ENCODE results near the gene MKLN1. TPM values are rescaled to one million over a fixed set of nuclear protein-coding genes. Genes with fewer than 3 reads are reported as not detected.

The MKLN1 gene
- polyA plus RNA-seq, 1 of the 3 experiments (the other 2 are of a cell fraction), result 11.0 TPM

GRCh38 chr7:131292141-131292905, 35.4 kb upstream of the MKLN1 start:
- Histone ChIP-seq H3K9me3 (no peaks in the 10 kb centered on the region), H3K9ac (no peak overlapping the region), H3K9me2 (no peaks in the 10 kb centered on the region), H4K20me1 (ENCODE audit: insufficient read depth) (no peaks in the 10 kb centered on the region), H3K4me3 (ENCODE audit: low read depth in 2 of 2, low read length in 1 of 2) (no peak overlapping the region), H3K4me2 (no peak overlapping the region), H3F3A (replicated peaks; ENCODE audit: insufficient read depth) (no peaks in the 10 kb centered on the region), H3K27me3 (ENCODE audit: insufficient read depth) (no peaks in the 10 kb centered on the region), H3K27ac (ENCODE audit: low read depth in 2 of 2, low read length in 1 of 2) (no peak overlapping the region), H3K79me2 (ENCODE audit: insufficient read depth) (no peaks in the 10 kb centered on the region), H2AFZ (ENCODE audit: low read depth) (no peak overlapping the region), H3K4me1 (ENCODE audit: control insufficient read depth in 1 of 2, insufficient read depth in 2 of 2, low read depth in 1 of 2, low read length in 1 of 2) (peaks cover 0 to 6% of the 10 kb centered on the region in 2 experiments; a peak in 1 of 4 replicates), H3K36me3 (replicated peaks in 1 of 2; ENCODE audit: control insufficient read depth in 1 of 2, insufficient read depth in 2 of 2, low read length in 1 of 2) (no peaks in the 10 kb centered on the region)
- 77% methylated on average over 4 of the region's 4 CpGs for WGBS (ENCODE audit: low lambda C conversion rate)
- ChIA-PET POLR2A (interaction anchor here (1.0 kb wide), 1 partner anchor 161 kb away, joined by 3 read pairs; no protein-coding TSS in a partner anchor), CTCF (interaction anchor here (1.2 to 1.7 kb wide), 4 partner anchors 10 to 310 kb away, joined by 3 to 6 read pairs (median 4); no protein-coding TSS in a partner anchor)
- no peak for DNase-seq
- TF ChIP-seq REST (IDR thresholded peaks at IDR 0.05; ENCODE audit: low read depth, low read length), result no peak
- TF ChIP-seq IRF3 (IDR thresholded peaks at IDR 0.05; ENCODE audit: low read depth, low read length), result no peak
- no peak for TF ChIP-seq RXRA (IDR thresholded peaks at IDR 0.05; ENCODE audit: borderline replicate concordance, low read depth)
- no peak for TF ChIP-seq TCF12 (IDR thresholded peaks at IDR 0.05)
- TF ChIP-seq TAF1 (IDR thresholded peaks at IDR 0.05; ENCODE audit: borderline replicate concordance, low read depth, low read length), result no peak
- TF ChIP-seq MXI1 (IDR thresholded peaks at IDR 0.05; ENCODE audit: low read depth, low read length), result no peak
- no peak for TF ChIP-seq ELF1 (IDR thresholded peaks at IDR 0.05)
- TF ChIP-seq FOSL2 (IDR thresholded peaks at IDR 0.05; ENCODE audit: borderline replicate concordance, low read depth), result no peak

GRCh38 chr7:131293018-131293417, 34.7 kb upstream of the MKLN1 start:
- peaks cover 0 to 6% of the 10 kb centered on the region in 2 experiments; a peak in 1 of 4 replicates for H3K4me1 ChIP-seq (ENCODE audit: control insufficient read depth in 1 of 2, insufficient read depth in 2 of 2, low read depth in 1 of 2, low read length in 1 of 2)
- ChIA-PET POLR2A (no interaction called here), CTCF (interaction anchor here (1.2 to 1.7 kb wide), 3 partner anchors 224 to 311 kb away, joined by 3 to 6 read pairs (median 5); no protein-coding TSS in a partner anchor)
- no peaks in the 10 kb centered on the region for H3K79me2 ChIP-seq (ENCODE audit: insufficient read depth)
- H3K9me2 ChIP-seq, result no peaks in the 10 kb centered on the region
- H3K4me2 ChIP-seq, result no peak overlapping the region
- H3K4me3 ChIP-seq (ENCODE audit: low read depth in 2 of 2, low read length in 1 of 2), result no peak overlapping the region
- TF ChIP-seq USF1 (IDR thresholded peaks at IDR 0.05; ENCODE audit: borderline replicate concordance, low read depth), result no peak
- TF ChIP-seq FOXJ3 (CRISPR knock-in tag; IDR thresholded peaks at IDR 0.05), result no peak
- TF ChIP-seq MAX (IDR thresholded peaks at IDR 0.05; ENCODE audit: low read depth), result peak; percentile 62; the same call in 1 of the 2 replicates
- no peak for TF ChIP-seq RFX5 (IDR thresholded peaks at IDR 0.05; ENCODE audit: low read length)
- no peaks in the 10 kb centered on the region for H3K9me3 ChIP-seq
- H3K27ac ChIP-seq (ENCODE audit: low read depth in 2 of 2, low read length in 1 of 2), result no peak overlapping the region
- no peak overlapping the region for H2AFZ ChIP-seq (ENCODE audit: low read depth)
- H4K20me1 ChIP-seq (ENCODE audit: insufficient read depth), result no peaks in the 10 kb centered on the region
- H3K27me3 ChIP-seq (ENCODE audit: insufficient read depth), result no peaks in the 10 kb centered on the region
- 100% methylated on average over 1 of the region's 1 CpG for WGBS (ENCODE audit: low lambda C conversion rate)
- H3K9ac ChIP-seq, result no peak overlapping the region
- DNase-seq, result no peak
- H3F3A ChIP-seq (replicated peaks; ENCODE audit: insufficient read depth), result no peaks in the 10 kb centered on the region
- H3K36me3 ChIP-seq (replicated peaks in 1 of 2; ENCODE audit: control insufficient read depth in 1 of 2, insufficient read depth in 2 of 2, low read length in 1 of 2), result no peaks in the 10 kb centered on the region

All from SK-N-SH (cell line).